ENCODE data around the gene HUS1B. TPM values are rescaled to one million over a fixed set of nuclear protein-coding genes. Genes with fewer than 3 reads are reported as not detected.

HUS1B gene
- total RNA-seq, 1 donor from 2014 or later = not detected

GRCh38 chr6:620950-621349 is 36.0 kb downstream of the HUS1B start:
- no peak for TF ChIP-seq CTCF (IDR thresholded peaks at IDR 0.05)
- Histone ChIP-seq H3K4me1 (no peaks in the 10 kb centered on the region), H3K4me3 (no peak overlapping the region), H3K36me3 (peaks cover 0 to 12% of the 10 kb centered on the region in 2 donors), H3K27ac (no peak overlapping the region), H3K27me3 (no peaks in the 10 kb centered on the region), H3K9me3 (no peaks in the 10 kb centered on the region)
- DNase-seq (ENCODE audit: low spot score in 2 of 2) = no peak
- intact Hi-C loops (cut with DNase I) = no loop called here

DNA sequence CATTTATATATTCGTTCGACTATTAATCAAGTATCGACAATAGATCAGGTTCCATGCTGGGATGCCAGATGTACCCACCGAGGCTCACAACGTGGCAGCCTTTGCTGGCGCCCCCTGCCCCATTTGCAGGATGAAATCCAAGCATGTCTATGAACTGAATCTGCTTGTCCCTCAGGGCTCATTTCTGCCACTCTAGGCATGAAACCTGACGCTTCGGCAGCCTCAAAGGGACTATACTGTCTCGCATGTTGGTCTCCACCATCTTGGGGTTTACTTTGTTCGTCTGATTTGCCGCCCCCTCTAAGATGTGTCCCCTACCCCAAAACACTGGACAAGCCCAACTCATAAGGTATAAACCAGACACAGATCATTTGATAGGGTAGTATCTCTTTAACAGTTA is 36.7 kb downstream of the HUS1B start:
- Histone ChIP-seq H3K4me1 (no peaks in the 10 kb centered on the region), H3K9me3 (no peaks in the 10 kb centered on the region), H3K27me3 (no peaks in the 10 kb centered on the region), H3K36me3 (peaks cover 0 to 11% of the 10 kb centered on the region in 2 donors), H3K27ac (no peak overlapping the region), H3K4me3 (no peak overlapping the region)
- no peak for TF ChIP-seq CTCF (IDR thresholded peaks at IDR 0.05)
- intact Hi-C loops (cut with DNase I) = no loop called here
- DNase-seq (ENCODE audit: low spot score in 2 of 2) = no peak

- Histone ChIP-seq H3K27ac (no peak overlapping the region), H3K27me3 (no peaks in the 10 kb centered on the region), H3K36me3 (peaks cover 0 to 7% of the 10 kb centered on the region in 2 donors), H3K4me3 (no peak overlapping the region), H3K9me3 (no peaks in the 10 kb centered on the region), H3K4me1 (no peaks in the 10 kb centered on the region)
- DNase-seq (ENCODE audit: low spot score in 2 of 2) = no peak
- intact Hi-C loops (cut with DNase I) = no loop called here
- no peak for TF ChIP-seq CTCF (IDR thresholded peaks at IDR 0.05)
These were observed 39.3 kb downstream of the HUS1B start for GRCh38 chr6:617456-618100.

DNA sequence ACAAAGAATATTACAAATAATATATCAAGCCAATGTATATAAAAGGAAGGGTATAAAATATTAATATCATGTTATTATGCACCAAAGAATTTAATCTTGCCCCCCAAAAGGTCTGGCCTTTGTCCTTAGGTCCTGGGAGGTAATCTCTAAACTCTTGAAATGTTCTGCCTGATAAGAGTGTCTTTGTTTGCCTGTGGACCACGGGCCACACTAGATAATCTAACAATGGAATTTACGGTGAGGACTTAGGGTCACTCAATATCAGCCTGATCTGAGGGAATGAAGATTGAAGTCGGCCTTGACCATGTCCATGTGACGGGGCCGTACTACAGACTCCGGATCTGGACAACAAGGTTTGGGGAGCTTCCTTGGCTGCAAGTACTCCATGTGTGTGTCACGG is 42.9 kb downstream of the HUS1B start:
- H3K27me3 ChIP-seq = no peaks in the 10 kb centered on the region
- H3K4me3 ChIP-seq = no peak overlapping the region
- H3K36me3 ChIP-seq = peaks cover 0 to 9% of the 10 kb centered on the region in 2 donors
- TF ChIP-seq CTCF (IDR thresholded peaks at IDR 0.05) = no peak
- no peaks in the 10 kb centered on the region for H3K4me1 ChIP-seq
- intact Hi-C loops (cut with DNase I) = no loop called here
- DNase-seq (ENCODE audit: low spot score in 2 of 2) = no peak
- no peak overlapping the region for H3K27ac ChIP-seq
- no peaks in the 10 kb centered on the region for H3K9me3 ChIP-seq

DNA sequence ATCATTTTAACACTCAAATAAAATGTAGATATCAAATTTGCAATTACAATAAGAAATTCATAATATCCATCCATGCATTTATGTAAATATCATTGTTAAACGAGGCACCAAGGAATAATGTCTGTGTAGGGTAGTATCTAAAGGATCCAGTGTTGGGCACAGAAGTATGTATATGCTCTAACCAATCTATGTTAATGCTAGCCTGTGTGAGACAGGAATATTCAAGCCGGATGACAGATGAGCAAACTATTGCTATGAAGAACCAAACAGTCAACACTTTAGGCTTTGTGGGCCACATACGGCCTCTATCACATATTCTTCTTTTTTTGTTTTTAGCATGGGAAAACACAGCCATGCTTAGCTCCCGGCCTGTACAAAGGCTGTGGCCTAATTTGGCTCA is 45.0 kb downstream of the HUS1B start:
- no peak overlapping the region for H3K4me3 ChIP-seq
- DNase-seq (ENCODE audit: low spot score in 2 of 2) = no peak
- TF ChIP-seq CTCF (IDR thresholded peaks at IDR 0.05) = no peak
- H3K4me1 ChIP-seq = no peaks in the 10 kb centered on the region
- peaks cover under 1 to 4% of the 10 kb centered on the region in 2 donors for H3K36me3 ChIP-seq
- H3K9me3 ChIP-seq = no peaks in the 10 kb centered on the region
- intact Hi-C loops (cut with DNase I) = no loop called here
- no peak overlapping the region for H3K27ac ChIP-seq
- H3K27me3 ChIP-seq = no peaks in the 10 kb centered on the region

- intact Hi-C loops (cut with DNase I) = no loop called here
- no peaks in the 10 kb centered on the region for H3K9me3 ChIP-seq
- no peaks in the 10 kb centered on the region for H3K27me3 ChIP-seq
- TF ChIP-seq CTCF (IDR thresholded peaks at IDR 0.05) = no peak
- no peaks in the 10 kb centered on the region for H3K4me1 ChIP-seq
- H3K4me3 ChIP-seq = no peak overlapping the region
- peaks cover 6 to 10% of the 10 kb centered on the region in 2 donors for H3K36me3 ChIP-seq
- no peak for DNase-seq (ENCODE audit: low spot score in 2 of 2)
- no peak overlapping the region for H3K27ac ChIP-seq
These were observed 46.0 kb downstream of the HUS1B start for GRCh38 chr6:610882-611281.
